H1 (cell line): Measurements from ENCODE around the gene UBAP1L. TPM values are rescaled to one million over a fixed set of nuclear protein-coding genes. Genes with fewer than 3 reads are reported as not detected.

ENCODE experiments used
- CTCF ChIA-PET: fragments of 300-600 bp; sonication (Branson Sonifier 250); formaldehyde crosslinking; loops from one replicate; lab custom pipeline; 2021; ENCODE audit not compliant: partially characterized antibody; lab: Charles Lee
- POLR2A ChIA-PET: fragments of 300-600 bp; sonication (Branson Sonifier 250); formaldehyde crosslinking; loops from one replicate; lab custom pipeline; 2021; ENCODE audit warnings: inconsistent platforms; ENCODE audit not compliant: partially characterized antibody; lab: Charles Lee
- DNase-seq, 2 experiments: peaks; one replicate each; pipeline versions ENCODE4 v3.0.0 to v3.0.0-alpha.2; 2010 to 2022; ENCODE audit warnings: low spot score in 2 of 2, low read depth in 1 of 2, mixed read lengths in 1 of 2
- FAIRE-seq: peaks from 2 replicates; lab custom pipeline; 2011; peaks lifted over from hg19 to GRCh38; lab: Jason Lieb, UNC
- H2AFZ ChIP-seq: 2 replicates; pipeline ENCODE4 v1.8.1; 2012; ENCODE audit warnings: low read length, inconsistent platforms
- H2AK5ac ChIP-seq: 2 replicates; pipeline ENCODE4 v1.6.1; 2013; ENCODE audit warnings: low read depth, low read length
- H2BK120ac ChIP-seq: replicated peaks from 2 replicates; pipeline ENCODE3; 2013; ENCODE audit warnings: low read depth, low read length, inconsistent platforms
- H2BK12ac ChIP-seq: 2 replicates; pipeline ENCODE4 v1.6.1; 2013; ENCODE audit warnings: low read depth, low read length
- H2BK15ac ChIP-seq: 2 replicates; pipeline ENCODE4 v1.6.1; 2013; ENCODE audit warnings: low read length
- H2BK20ac ChIP-seq: 2 replicates; pipeline ENCODE4 v1.6.1; 2013; ENCODE audit warnings: low read length
- H2BK5ac ChIP-seq: 2 replicates; pipeline ENCODE4 v1.6.1; 2013; ENCODE audit warnings: low read depth, low read length
- H3K14ac ChIP-seq: 2 replicates; pipeline ENCODE4 v1.6.1; 2013; ENCODE audit warnings: inconsistent platforms; ENCODE audit not compliant: insufficient read length
- H3K18ac ChIP-seq: 2 replicates; pipeline ENCODE4 v1.6.1; 2013; ENCODE audit warnings: low read length; ENCODE audit errors: extremely low read depth
- H3K23ac ChIP-seq: 2 replicates; pipeline ENCODE4 v1.6.1; 2013; ENCODE audit warnings: inconsistent platforms; ENCODE audit not compliant: insufficient read length
- H3K23me2 ChIP-seq: 2 replicates; pipeline ENCODE4 v1.6.1; 2013; ENCODE audit warnings: low read depth, low read length
- H3K27ac ChIP-seq: 2 replicates; pipeline ENCODE4 v1.6.1; 2011; ENCODE audit warnings: low read depth, low read length, inconsistent platforms
- H3K27me3 ChIP-seq, 4 experiments: replicated peaks in 1 of 4; 1 replicate in 1 of 4; 2 replicates in 3 of 4; pipeline versions ENCODE4 v1.6.1 to v1.8.1; 2011 to 2013; ENCODE audit warnings: low read length in 3 of 4, mild to moderate bottlenecking in 3 of 4, inconsistent platforms in 2 of 4, mixed read lengths in 2 of 4, moderate library complexity in 1 of 4; ENCODE audit not compliant: control insufficient read depth in 3 of 4, insufficient read depth in 3 of 4; ENCODE audit errors: extremely low read depth in 1 of 4
- H3K36me3 ChIP-seq, 4 experiments: 2 replicates each; pipeline versions ENCODE4 v1.6.1 to v1.8.1; 2011 to 2013; ENCODE audit warnings: mild to moderate bottlenecking in 4 of 4, low read length in 3 of 4, moderate library complexity in 2 of 4, control low read depth in 1 of 4, inconsistent platforms in 1 of 4; ENCODE audit not compliant: insufficient read depth in 4 of 4, control insufficient read depth in 2 of 4
- H3K4ac ChIP-seq: replicated peaks from 2 replicates; pipeline ENCODE3; 2013; ENCODE audit warnings: low read length, low read depth, mixed read lengths, inconsistent platforms; ENCODE audit not compliant: insufficient read length
- H3K4me1 ChIP-seq, 4 experiments: replicated peaks in 1 of 4; 1 replicate in 1 of 4; 2 replicates in 3 of 4; pipeline versions ENCODE4 v1.6.1 to v1.8.1; 2011 to 2013; ENCODE audit warnings: low read length in 3 of 4, inconsistent platforms in 2 of 4, mixed read lengths in 1 of 4; ENCODE audit not compliant: insufficient read depth in 4 of 4, control insufficient read depth in 3 of 4
- H3K4me2 ChIP-seq, 2 experiments: 2 replicates each; pipeline versions ENCODE4 v1.6.1 to v1.8.1; 2011 to 2013; ENCODE audit warnings: low read depth in 2 of 2, low read length in 2 of 2, control low read depth in 1 of 2, inconsistent platforms in 1 of 2, mild to moderate bottlenecking in 1 of 2; ENCODE audit not compliant: insufficient read depth in 1 of 2
- H3K4me3 ChIP-seq, 4 experiments: fragments of 200-600, 300-600 bp in 1 of 4; sonication (generic), shearing (Covaris generic), sonication (Bioruptor Twin) in 1 of 4; 2 replicates each; pipeline versions ENCODE4 v1.5.1 to v1.8.1; 2011 to 2016; ENCODE audit warnings: low read length in 4 of 4, low read depth in 3 of 4, control low read depth in 2 of 4, inconsistent platforms in 2 of 4, mild to moderate bottlenecking in 2 of 4, mixed read lengths in 1 of 4, moderate library complexity in 1 of 4; ENCODE audit not compliant: insufficient read depth in 2 of 4; ENCODE audit errors: extremely low read depth in 1 of 4
- H3K56ac ChIP-seq: replicated peaks from 2 replicates; pipeline ENCODE3; 2013; ENCODE audit warnings: low read depth, mild to moderate bottlenecking, mixed read lengths, low read length, inconsistent platforms; ENCODE audit not compliant: insufficient read length
- H3K79me1 ChIP-seq: 2 replicates; pipeline ENCODE4 v1.6.1; 2013; ENCODE audit warnings: low read depth, low read length, control low read depth
- H3K79me2 ChIP-seq, 2 experiments: 2 replicates each; pipeline versions ENCODE4 v1.6.1 to v1.8.1; 2012 to 2013; ENCODE audit warnings: low read length in 2 of 2, mild to moderate bottlenecking in 2 of 2, inconsistent platforms in 1 of 2; ENCODE audit not compliant: insufficient read depth in 2 of 2, control insufficient read depth in 1 of 2
- H3K9ac ChIP-seq, 4 experiments: replicated peaks in 1 of 4; 1 replicate in 1 of 4; 2 replicates in 3 of 4; pipeline versions ENCODE4 v1.6.1 to v1.8.1; 2011 to 2013; ENCODE audit warnings: low read depth in 3 of 4, low read length in 3 of 4, control low read depth in 2 of 4, mild to moderate bottlenecking in 2 of 4, moderate library complexity in 2 of 4, inconsistent platforms in 1 of 4; ENCODE audit errors: extremely low read depth in 1 of 4
- H3K9me3 ChIP-seq, 2 experiments: 2 replicates each; pipeline versions ENCODE4 v1.6.1 to v1.8.1; 2012 to 2013; ENCODE audit warnings: mild to moderate bottlenecking in 2 of 2, moderate library complexity in 2 of 2, control low read depth in 1 of 2, inconsistent platforms in 1 of 2, low read depth in 1 of 2, low read length in 1 of 2, mixed read lengths in 1 of 2; ENCODE audit not compliant: insufficient read depth in 2 of 2
- H4K20me1 ChIP-seq, 2 experiments: replicated peaks in 1 of 2; 2 replicates each; pipeline versions ENCODE3 to v1.8.1; 2011 to 2013; ENCODE audit warnings: inconsistent platforms in 2 of 2, low read length in 2 of 2, mild to moderate bottlenecking in 1 of 2; ENCODE audit not compliant: insufficient read depth in 2 of 2, control insufficient read depth in 1 of 2
- H4K5ac ChIP-seq: 2 replicates; pipeline ENCODE4 v1.6.1; 2013; ENCODE audit warnings: low read length, low read depth, mixed read lengths, inconsistent platforms; ENCODE audit not compliant: insufficient read length
- H4K8ac ChIP-seq: 2 replicates; pipeline ENCODE4 v1.8.0; 2013; ENCODE audit warnings: mild to moderate bottlenecking, moderate library complexity, low read length, inconsistent platforms; ENCODE audit not compliant: insufficient read depth; ENCODE audit errors: extremely low read depth
- H4K91ac ChIP-seq: replicated peaks from 2 replicates; pipeline ENCODE3; 2013; ENCODE audit warnings: low read length, mixed read lengths, inconsistent platforms; ENCODE audit not compliant: insufficient read length
- ASH2L ChIP-seq: fragments of 200-600, 300-600 bp; sonication (generic); IDR thresholded peaks from one replicate; pipeline ENCODE4 v1.7.1; 2017; ENCODE audit warnings: low read length
- CBX8 ChIP-seq: fragments of 300-800, 300-1000 bp; sonication (generic); IDR thresholded peaks from 2 replicates; pipeline ENCODE4 v1.7.1; 2016; ENCODE audit warnings: low read depth, low read length, borderline replicate concordance
- CEBPB ChIP-seq: IDR thresholded peaks from 2 replicates; pipeline ENCODE4 v1.6.1; 2012; ENCODE audit warnings: low read depth, low read length
- JUND ChIP-seq: IDR thresholded peaks from 2 replicates; pipeline ENCODE4 v1.6.1; 2011; ENCODE audit warnings: mild to moderate bottlenecking, improper control_type of control experiment, low read length
- RBBP5 ChIP-seq: IDR thresholded peaks from 2 replicates; pipeline ENCODE4 v1.7.1; 2012; ENCODE audit warnings: low read depth, mild to moderate bottlenecking, inconsistent platforms, low read length, moderate library complexity, borderline replicate concordance
- SAP30 ChIP-seq: fragments of 300-600 bp; sonication (generic); IDR thresholded peaks from 2 replicates; pipeline ENCODE4 v1.7.1; 2012; ENCODE audit warnings: low read length, moderate library complexity, mild to moderate bottlenecking, inconsistent platforms; ENCODE audit not compliant: insufficient read depth, insufficient replicate concordance
- TAF1 ChIP-seq: IDR thresholded peaks from 2 replicates; pipeline ENCODE4 v1.6.1; 2011; ENCODE audit warnings: mild to moderate bottlenecking, low read depth, low read length
- ZNF274 ChIP-seq: IDR thresholded peaks from 2 replicates; pipeline ENCODE4 v1.7.0; 2012; ENCODE audit warnings: low read length, borderline replicate concordance; ENCODE audit errors: extremely low read depth
- WGBS, 2 experiments: shearing (Covaris generic) in 1 of 2; methylation state at CpG; one replicate each; pipeline versions ENCODE4 v1.1.6 to v1.1.7; 2013 to 2015; ENCODE audit warnings: low lambda C conversion rate in 2 of 2, mixed read lengths in 2 of 2, inconsistent platforms in 1 of 2, low coverage in 1 of 2, missing lambda C conversion rate in 1 of 2; ENCODE audit not compliant: insufficient replicate concordance in 2 of 2, insufficient coverage in 1 of 2, insufficient read length in 1 of 2; ENCODE audit errors: extremely low coverage in 1 of 2, missing lambda C conversion rate in 1 of 2; 5-methylcytosine and 5-hydroxymethylcytosine counted together
- polyA plus RNA-seq, 7 experiments: library from polyadenylated mRNA; depleted of rRNA in 3 of 7; stranded (reverse) in 5 of 7; unstranded in 2 of 7; fragments of >200 nt in 5 of 7; fragments of 200-250 nt in 2 of 7; gene quantifications; 1 replicate in 5 of 7; 2 replicates in 1 of 7; 4 replicates in 1 of 7; pipeline versions ENCODE4 v1.2.1 to v1.2.3, GENCODE V29; 2011 to 2013; ENCODE audit warnings: missing spikeins in 2 of 7, mixed read lengths in 2 of 7
- total RNA-seq: library from RNA; stranded (reverse); fragmentation: NEBNext Ultra II Directional; extraction: Animal tissue kit (Norgen Biotek cat#: 25700); gene quantifications from 2 replicates; pipeline ENCODE4 v1.2.1, GENCODE V29; 2021
- TF ChIP-seq, protein P1 (sequence below): IDR thresholded peaks from 2 replicates; pipeline ENCODE4 v1.6.1; 2012; ENCODE audit warnings: inconsistent platforms
- TF ChIP-seq, protein P2 (sequence below), 3 experiments: IDR thresholded peaks; 1 replicate in 2 of 3; 2 replicates in 1 of 3; pipeline versions ENCODE4 v1.5.1 to v1.6.1; 2011; ENCODE audit warnings: low read length in 3 of 3, mild to moderate bottlenecking in 3 of 3, inconsistent platforms in 2 of 3, low read depth in 1 of 3, moderate library complexity in 1 of 3; ENCODE audit not compliant: insufficient read depth in 1 of 3; ENCODE audit errors: control extremely low read depth in 1 of 3

UBAP1L gene
- total and polyA plus RNA-seq, 2 of the 8 experiments (the other 6 are each of a cell fraction or from before 2014, with no cell fraction given), result 0.67 to 1.7 TPM

DNA sequence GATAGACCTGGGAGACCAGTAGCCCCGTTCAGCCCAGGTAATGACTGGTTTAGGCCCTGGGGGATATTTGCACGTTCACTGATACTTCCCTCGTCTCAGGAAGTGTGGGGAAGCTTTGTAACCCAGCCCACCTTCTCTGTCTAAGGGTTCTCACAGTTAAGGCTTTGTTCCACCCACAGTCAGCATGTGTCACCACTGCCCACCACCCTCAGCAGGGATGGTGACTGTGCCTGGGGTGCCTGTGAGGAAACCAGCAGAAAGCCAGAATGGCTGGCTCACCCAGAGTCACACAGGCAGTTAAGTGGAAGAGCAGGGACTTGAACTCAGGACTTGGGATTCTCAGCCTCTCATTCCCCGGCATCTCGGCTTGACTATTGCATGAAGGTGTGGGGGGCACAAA lies 33.2 kb downstream of the UBAP1L start:
- peak overlapping the region; percentile 75; the same call in 1 of the 2 replicates for H2BK20ac ChIP-seq
- H2BK15ac ChIP-seq, result peak overlapping the region; percentile 83
- H3K14ac ChIP-seq, result no peak overlapping the region
- H3K18ac ChIP-seq, result 0 out of 2 replicates have a peak overlapping the region, but pooled peaks have one; percentile 17
- DNase-seq (no peak), FAIRE-seq (no peak)
- no peak overlapping the region for H3K27ac ChIP-seq
- H3K4me3 ChIP-seq, result no peak overlapping the region
- no peaks in the 10 kb centered on the region for H3K79me1 ChIP-seq
- H3K79me2 ChIP-seq, result no peaks in the 10 kb centered on the region
- ChIA-PET CTCF (interaction anchor here (0.9 to 32.9 kb wide), 6 partner anchors 13 to 48 kb away, joined by 3 to 1213 read pairs (median 44); partner anchors contain the start of genes RASL12 and SLC51B), POLR2A (interaction anchor here (2.1 to 14.5 kb wide), 2 partner anchors 15 to 21 kb away, joined by 4 to 93 read pairs; partner anchors contain the start of gene RASL12)
- H4K8ac ChIP-seq, result no peak overlapping the region
- H3K4me2 ChIP-seq, result peak overlapping the region in 1 of 2 experiments; percentile 60; a peak in 1 of 4 replicates
- peaks cover 0 to 9% (median 8%) of the 10 kb centered on the region in 4 experiments; a peak in 5 of 7 replicates for H3K27me3 ChIP-seq
- H2AFZ ChIP-seq, result no peak overlapping the region
- H3K56ac ChIP-seq, result no peak overlapping the region
- H2BK12ac ChIP-seq, result peak overlapping the region; percentile 71
- no peak overlapping the region for H2BK120ac ChIP-seq
- H2BK5ac ChIP-seq, result no peak overlapping the region
- H3K36me3 ChIP-seq, result no peaks in the 10 kb centered on the region
- H3K9me3 ChIP-seq, result no peaks in the 10 kb centered on the region
- H2AK5ac ChIP-seq, result no peak overlapping the region; the same call in 1 of the 2 replicates
- H3K23ac ChIP-seq, result no peak overlapping the region
- H3K23me2 ChIP-seq, result no peaks in the 10 kb centered on the region; the same call in 1 of the 2 replicates
- H4K91ac ChIP-seq, result no peak overlapping the region
- no peak overlapping the region for H3K9ac ChIP-seq
- peak overlapping the region; percentile 9 for H3K4ac ChIP-seq
- 94% methylated on average over 5 of the region's 5 CpGs; no CpG with 5 or more reads in 1 of the 2 experiments for WGBS, 2 experiments
- peaks cover 15 to 28% (median 19%) of the 10 kb centered on the region in 4 experiments for H3K4me1 ChIP-seq
- no peak overlapping the region for H4K5ac ChIP-seq
- no peaks in the 10 kb centered on the region for H4K20me1 ChIP-seq
- TF ChIP-seq JUND, result no peak
- TF ChIP-seq TAF1, result no peak
- TF ChIP-seq CEBPB, result no peak
- TF ChIP-seq SAP30, result no peak
- TF ChIP-seq RBBP5, result no peak
- no peak for TF ChIP-seq ZNF274
- TF ChIP-seq CBX8, result no peak
- TF ChIP-seq ASH2L, result no peak
- TF ChIP-seq, protein P1, sequence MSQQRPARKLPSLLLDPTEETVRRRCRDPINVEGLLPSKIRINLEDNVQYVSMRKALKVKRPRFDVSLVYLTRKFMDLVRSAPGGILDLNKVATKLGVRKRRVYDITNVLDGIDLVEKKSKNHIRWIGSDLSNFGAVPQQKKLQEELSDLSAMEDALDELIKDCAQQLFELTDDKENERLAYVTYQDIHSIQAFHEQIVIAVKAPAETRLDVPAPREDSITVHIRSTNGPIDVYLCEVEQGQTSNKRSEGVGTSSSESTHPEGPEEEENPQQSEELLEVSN, result no peak
- TF ChIP-seq, protein P2, sequence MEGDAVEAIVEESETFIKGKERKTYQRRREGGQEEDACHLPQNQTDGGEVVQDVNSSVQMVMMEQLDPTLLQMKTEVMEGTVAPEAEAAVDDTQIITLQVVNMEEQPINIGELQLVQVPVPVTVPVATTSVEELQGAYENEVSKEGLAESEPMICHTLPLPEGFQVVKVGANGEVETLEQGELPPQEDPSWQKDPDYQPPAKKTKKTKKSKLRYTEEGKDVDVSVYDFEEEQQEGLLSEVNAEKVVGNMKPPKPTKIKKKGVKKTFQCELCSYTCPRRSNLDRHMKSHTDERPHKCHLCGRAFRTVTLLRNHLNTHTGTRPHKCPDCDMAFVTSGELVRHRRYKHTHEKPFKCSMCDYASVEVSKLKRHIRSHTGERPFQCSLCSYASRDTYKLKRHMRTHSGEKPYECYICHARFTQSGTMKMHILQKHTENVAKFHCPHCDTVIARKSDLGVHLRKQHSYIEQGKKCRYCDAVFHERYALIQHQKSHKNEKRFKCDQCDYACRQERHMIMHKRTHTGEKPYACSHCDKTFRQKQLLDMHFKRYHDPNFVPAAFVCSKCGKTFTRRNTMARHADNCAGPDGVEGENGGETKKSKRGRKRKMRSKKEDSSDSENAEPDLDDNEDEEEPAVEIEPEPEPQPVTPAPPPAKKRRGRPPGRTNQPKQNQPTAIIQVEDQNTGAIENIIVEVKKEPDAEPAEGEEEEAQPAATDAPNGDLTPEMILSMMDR (IDR thresholded peaks at IDR 0.05; ENCODE audit: control extremely low read depth in 1 of 3, insufficient read depth in 1 of 3, low read depth in 1 of 3, low read length in 3 of 3), result no peak
